Breast epithelium (tissue), 4 donors: ENCODE results near the gene GPAT3. TPM values are rescaled to one million over a fixed set of nuclear protein-coding genes. Genes with fewer than 3 reads are reported as not detected.

Source experiments
- DNase-seq, 2 donors: peaks; one replicate each; pipeline ENCODE4 v3.0.0-alpha.2; 2019; ENCODE audit warnings: low spot score in 2 of 2
- H3K27ac ChIP-seq, 2 donors: fragments of 200-600 bp; sonication (generic) in 1 of 2; one replicate each; pipeline ENCODE4 v1.5.1; 2016 to 2019; ENCODE audit warnings: mild to moderate bottlenecking in 1 of 2
- H3K27me3 ChIP-seq, 2 donors: fragments of 200-600 bp; sonication (generic) in 1 of 2; one replicate each; pipeline versions ENCODE4 v1.5.1 to v1.6.0; 2017 to 2019; ENCODE audit warnings: control low read depth in 1 of 2, mild to moderate bottlenecking in 1 of 2
- H3K36me3 ChIP-seq: fragments of 200-600 bp; one replicate; pipeline ENCODE4 v1.5.1; 2019
- H3K4me1 ChIP-seq, 2 donors: fragments of 200-600 bp; sonication (generic); one replicate each; pipeline ENCODE4 v1.5.1; 2016 to 2019; ENCODE audit warnings: control low read depth in 1 of 2
- H3K4me3 ChIP-seq, 3 donors: fragments of 200-600 bp; sonication (generic); 1 replicate in 2 of 3; 2 replicates in 1 of 3; pipeline ENCODE4 v1.5.1; 2016 to 2019; ENCODE audit warnings: mild to moderate bottlenecking in 3 of 3, moderate library complexity in 2 of 3
- H3K9me3 ChIP-seq, 2 donors: fragments of 200-600 bp; sonication (generic) in 1 of 2; one replicate each; pipeline ENCODE4 v1.5.1; 2016 to 2019; ENCODE audit warnings: control low read depth in 1 of 2
- CTCF ChIP-seq, 3 donors: fragments of 450-650 bp; IDR thresholded peaks; one replicate each; pipeline ENCODE4 v1.5.1; 2016 to 2017; ENCODE audit warnings: antibody characterized with exemption in 3 of 3, mild to moderate bottlenecking in 3 of 3, moderate library complexity in 3 of 3
- POLR2A ChIP-seq: fragments of 450-650 bp; IDR thresholded peaks from one replicate; pipeline ENCODE4 v1.6.1; 2016; ENCODE audit warnings: antibody characterized with exemption, mild to moderate bottlenecking, moderate library complexity
- POLR2AphosphoS5 ChIP-seq, 3 donors: sonication (generic); formaldehyde crosslinking; IDR thresholded peaks; one replicate each; pipeline ENCODE4 v1.6.1; 2017; ENCODE audit warnings: antibody characterized with exemption in 3 of 3
- intact Hi-C: fragments of 100-400 bp; cut with DNase I; formaldehyde crosslinking; loops from one replicate; pipeline ENCODE4 v1.15.1; 2023; ENCODE audit warnings: low total_unique reads
- total RNA-seq, 3 donors: library from RNA; depleted of rRNA; stranded (reverse); fragments of >200 nt; gene quantifications; one replicate each; pipeline ENCODE4 v1.1.0, GENCODE V29; 2016

The GPAT3 gene
- total RNA-seq, 3 donors from 2014 or later, result 5.1 to 7.6 (median 5.6) TPM

GRCh38 chr4:83625821-83626220 is 89.9 kb downstream of the GPAT3 start:
- H3K27ac ChIP-seq, result no peak overlapping the region
- TF ChIP-seq POLR2A (no peak), CTCF (IDR thresholded peaks at IDR 0.05) (no peak), POLR2AphosphoS5 (IDR thresholded peaks at IDR 0.05) (no peak)
- no peaks in the 10 kb centered on the region for H3K36me3 ChIP-seq
- H3K9me3 ChIP-seq, result peaks cover 19 to 22% of the 10 kb centered on the region in 2 donors
- intact Hi-C loops, result no loop called here
- H3K4me1 ChIP-seq, result no peaks in the 10 kb centered on the region
- no peak for DNase-seq
- H3K27me3 ChIP-seq, result no peaks in the 10 kb centered on the region
- H3K4me3 ChIP-seq, result no peak overlapping the region

DNA sequence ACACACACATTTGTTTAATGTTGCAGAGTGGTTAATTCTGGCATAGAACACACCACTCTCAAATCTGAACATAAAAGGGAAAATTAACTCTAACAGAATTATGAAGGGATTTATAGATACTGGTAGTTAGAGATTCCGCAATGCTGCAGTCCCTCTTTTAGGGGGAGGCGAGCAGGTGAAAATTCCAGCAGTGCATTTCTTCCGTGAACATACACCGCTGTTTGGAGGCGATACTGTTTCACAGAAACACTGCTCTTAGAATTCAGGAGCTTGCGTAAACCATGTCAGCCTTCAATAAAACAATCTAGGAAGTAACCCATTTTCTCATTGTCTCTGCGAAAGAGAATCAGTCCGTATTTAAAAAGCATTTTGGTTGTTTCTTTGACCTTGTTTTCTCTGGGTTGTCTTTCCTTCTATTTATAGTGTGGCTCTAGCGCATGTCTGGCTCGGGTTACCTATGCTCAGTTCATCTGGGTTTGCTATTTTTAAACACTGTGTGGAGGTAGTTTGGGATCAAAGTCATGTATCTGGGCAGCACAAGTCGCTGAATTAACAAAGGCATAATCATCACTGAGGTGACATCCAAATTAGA is 90.4 kb downstream of the GPAT3 start:
- no peak for DNase-seq
- Histone ChIP-seq H3K9me3 (peaks cover 18 to 19% of the 10 kb centered on the region in 2 donors), H3K27ac (no peak overlapping the region), H3K27me3 (no peaks in the 10 kb centered on the region), H3K4me1 (no peaks in the 10 kb centered on the region), H3K36me3 (no peaks in the 10 kb centered on the region), H3K4me3 (no peak overlapping the region)
- intact Hi-C loops, result no loop called here
- TF ChIP-seq POLR2A (no peak), POLR2AphosphoS5 (IDR thresholded peaks at IDR 0.05) (no peak), CTCF (IDR thresholded peaks at IDR 0.05) (no peak)

DNA sequence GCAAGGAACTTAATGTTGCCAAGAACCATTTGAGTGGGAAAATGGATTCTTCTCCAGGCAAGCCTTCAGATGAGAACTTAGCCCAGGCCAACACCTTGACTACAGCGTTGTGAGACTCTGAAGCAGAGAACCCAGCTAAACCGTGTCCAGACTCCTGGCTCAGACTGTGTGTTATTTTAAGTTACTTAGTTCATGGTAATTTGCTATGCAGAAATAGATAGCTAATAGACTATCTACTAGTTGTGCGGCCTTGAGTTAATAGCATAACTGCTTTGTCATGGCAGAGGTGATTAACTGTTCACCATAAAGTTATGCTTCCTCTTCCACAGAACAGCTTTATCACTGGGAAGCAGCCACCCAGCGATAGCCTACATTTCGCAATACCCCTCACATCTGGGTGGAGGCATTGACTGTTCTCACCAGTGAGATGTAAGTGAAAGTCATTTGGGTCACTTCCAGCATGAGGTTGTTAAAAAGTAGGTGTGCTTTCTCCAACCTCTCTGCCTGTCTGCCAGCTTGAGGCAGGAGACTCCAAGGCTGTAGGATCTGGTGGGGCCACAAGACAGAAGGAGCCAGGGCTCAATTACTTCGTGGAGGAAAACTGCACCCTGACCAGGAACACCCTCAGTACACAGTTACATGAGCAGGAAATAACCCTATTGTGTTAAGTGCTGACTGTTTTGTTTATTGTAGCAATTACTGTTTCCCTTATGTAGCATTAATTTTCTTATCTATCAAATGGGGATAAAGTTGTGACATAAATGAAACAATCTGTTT is 94.2 kb downstream of the GPAT3 start:
- TF ChIP-seq CTCF (IDR thresholded peaks at IDR 0.05) (no peak), POLR2AphosphoS5 (IDR thresholded peaks at IDR 0.05) (no peak), POLR2A (no peak)
- no peaks in the 10 kb centered on the region for H3K9me3 ChIP-seq
- no peak for DNase-seq
- H3K36me3 ChIP-seq, result no peaks in the 10 kb centered on the region
- intact Hi-C loops, result no loop called here
- no peak overlapping the region for H3K4me3 ChIP-seq
- H3K27ac ChIP-seq, result no peak overlapping the region
- H3K4me1 ChIP-seq, result no peaks in the 10 kb centered on the region
- no peaks in the 10 kb centered on the region for H3K27me3 ChIP-seq

DNA sequence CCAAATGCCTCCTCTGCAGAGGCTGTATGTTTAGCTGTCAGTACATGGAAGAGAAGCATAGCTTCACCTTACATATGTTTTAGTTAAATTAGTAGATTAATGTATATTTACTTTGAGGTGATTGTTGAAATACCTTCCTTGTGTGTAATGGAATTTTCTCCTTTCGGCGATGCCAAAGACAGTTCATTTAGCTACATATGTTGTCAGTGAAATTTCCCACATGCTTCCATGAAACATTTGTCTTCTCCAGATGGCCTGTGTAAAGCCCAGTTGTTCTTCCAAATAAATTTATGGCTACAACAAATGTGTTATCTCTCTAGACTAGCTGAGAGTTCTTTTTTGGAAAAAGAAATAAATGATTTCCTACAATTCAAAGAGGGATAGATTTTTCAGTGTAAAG is 95.2 kb downstream of the GPAT3 start:
- TF ChIP-seq POLR2AphosphoS5 (IDR thresholded peaks at IDR 0.05) (no peak), POLR2A (no peak), CTCF (IDR thresholded peaks at IDR 0.05) (no peak)
- intact Hi-C loops, result no loop called here
- H3K4me1 ChIP-seq, result no peaks in the 10 kb centered on the region
- no peaks in the 10 kb centered on the region for H3K9me3 ChIP-seq
- no peak for DNase-seq
- H3K36me3 ChIP-seq, result no peaks in the 10 kb centered on the region
- no peaks in the 10 kb centered on the region for H3K27me3 ChIP-seq
- H3K4me3 ChIP-seq, result no peak overlapping the region
- no peak overlapping the region for H3K27ac ChIP-seq

DNA sequence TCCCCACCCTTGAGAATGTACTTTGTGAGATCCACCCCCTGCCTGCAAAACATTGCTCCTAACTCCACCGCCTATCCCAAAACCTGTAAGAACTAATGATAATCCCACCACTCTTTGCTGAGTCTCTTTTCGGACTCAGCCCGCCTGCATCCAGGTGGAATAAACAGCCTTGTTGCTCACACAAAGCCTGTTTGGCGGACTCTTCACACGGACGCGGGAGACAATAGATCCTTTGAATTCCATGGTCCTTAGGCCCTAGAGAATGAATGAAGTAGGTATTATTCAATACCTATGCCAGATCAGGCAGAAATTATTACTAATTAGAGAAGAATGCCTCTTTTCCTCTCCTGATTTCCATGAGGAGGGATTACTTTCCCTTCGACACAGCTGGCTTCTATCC is 101.0 kb downstream of the GPAT3 start:
- Histone ChIP-seq H3K4me1 (no peaks in the 10 kb centered on the region), H3K27me3 (no peaks in the 10 kb centered on the region), H3K4me3 (no peak overlapping the region), H3K36me3 (no peaks in the 10 kb centered on the region), H3K27ac (no peak overlapping the region), H3K9me3 (no peaks in the 10 kb centered on the region)
- no peak for TF ChIP-seq CTCF (IDR thresholded peaks at IDR 0.05)
- intact Hi-C loops, result no loop called here
- DNase-seq, result no peak
